Right lobe of liver (tissue), 6 donors: ENCODE measurements around the gene PTGDR2. TPM values are rescaled to one million over a fixed set of nuclear protein-coding genes. Genes with fewer than 3 reads are reported as not detected.

Source experiments
- ATAC-seq, 4 donors: fragments of 200-7000 bp; cut with Tn5 transposase; one replicate each; pipeline ENCODE4 v1.9.1; 2020; ENCODE audit warnings: mild to moderate bottlenecking in 4 of 4, moderate library complexity in 4 of 4
- DNase-seq, 3 donors: peaks; one replicate each; pipeline ENCODE4 v3.0.0-alpha.2; 2020
- H3K27ac ChIP-seq, 3 donors: fragments of 200-600 bp; one replicate each; pipeline ENCODE4 v1.8.0; 2022
- H3K27me3 ChIP-seq, 2 donors: fragments of 200-600 bp; one replicate each; pipeline ENCODE4 v1.8.0; 2022
- H3K36me3 ChIP-seq, 4 donors: fragments of 200-600 bp; sonication (generic) in 1 of 4; one replicate each; pipeline versions ENCODE4 v1.5.1 to v1.8.0; 2017 to 2022; ENCODE audit warnings: control low read depth in 1 of 4
- H3K4me1 ChIP-seq, 4 donors: fragments of 200-600 bp; sonication (generic) in 1 of 4; one replicate each; pipeline versions ENCODE4 v1.5.1 to v1.8.0; 2017 to 2022; ENCODE audit warnings: control low read depth in 1 of 4
- H3K4me3 ChIP-seq, 3 donors: fragments of 200-600 bp; one replicate each; pipeline ENCODE4 v1.8.0; 2022
- H3K9me3 ChIP-seq, 4 donors: fragments of 200-600 bp; sonication (generic) in 1 of 4; one replicate each; pipeline versions ENCODE4 v1.5.1 to v1.8.0; 2017 to 2022; ENCODE audit warnings: control low read depth in 1 of 4
- CTCF ChIP-seq, 4 donors: fragments of 200-600 bp in 3 of 4; fragments of 450-650 bp in 1 of 4; IDR thresholded peaks; one replicate each; pipeline versions ENCODE4 v1.5.1 to v1.8.0; 2016 to 2022; ENCODE audit warnings: antibody characterized with exemption in 4 of 4, mild to moderate bottlenecking in 2 of 4
- POLR2A ChIP-seq: fragments of 450-650 bp; IDR thresholded peaks from one replicate; pipeline ENCODE4 v1.6.1; 2017; ENCODE audit warnings: antibody characterized with exemption, mild to moderate bottlenecking
- WGBS: methylation state at CpG from one replicate; pipeline ENCODE4 v1.1.6; 2018; ENCODE audit warnings: low coverage, low lambda C conversion rate; ENCODE audit not compliant: insufficient coverage; ENCODE audit errors: missing lambda C conversion rate; 5-methylcytosine and 5-hydroxymethylcytosine counted together
- intact Hi-C, 2 donors: fragments of 100-400 bp; cut with DNase I; formaldehyde crosslinking; loops; one replicate each; pipeline versions ENCODE4 v1.11.2 to v1.14.1; 2022
- total RNA-seq, 6 experiments: library from RNA; depleted of rRNA in 2 of 6; stranded (reverse); fragments of >200 nt in 2 of 6; fragmentation: NEBNext Ultra II Directional in 3 of 6; extraction: Animal tissue kit (Norgen Biotek cat#: 25700) in 3 of 6; gene quantifications; one replicate each; pipeline versions ENCODE4 v1.1.0 to v1.2.4, GENCODE V29; 2016 to 2023
- donor health status: DM: no; HTN: yes; CAD: no.
- donor health status: DM: no; HTN: no; CAD: no.
- donor health status: DM: no; HTN: no; CAD: no.
- donor health status: DM: no; HTN: yes; CAD: no.
- donor health status: DM: no; HTN: yes; CAD: no.

PTGDR2 gene
- total RNA-seq, 6 experiments from 2014 or later: 0.07 to 0.18 (median 0.12) TPM; not detected in 1

GRCh38 chr11:60840470-60841430 lies 15.0 kb downstream of the PTGDR2 start:
- peaks cover 0 to 18% (median 7%) of the 10 kb centered on the region in 4 donors for H3K4me1 ChIP-seq
- peak overlapping the region in 1 of 3 donors; percentile 40 for H3K27ac ChIP-seq
- ATAC-seq: no peak
- no peak for TF ChIP-seq POLR2A
- no peak for TF ChIP-seq CTCF (IDR thresholded peaks at IDR 0.05)
- 83% methylated on average over 7 of the region's 14 CpGs for WGBS
- H3K36me3 ChIP-seq: no peaks in the 10 kb centered on the region
- no peaks in the 10 kb centered on the region for H3K9me3 ChIP-seq
- DNase-seq: no peak
- H3K27me3 ChIP-seq: no peaks in the 10 kb centered on the region
- intact Hi-C loops: no loop called here
- H3K4me3 ChIP-seq: no peak overlapping the region

GRCh38 chr11:60838132-60838531 lies 17.6 kb downstream of the PTGDR2 start:
- no peaks in the 10 kb centered on the region for H3K9me3 ChIP-seq
- DNase-seq (no peak), ATAC-seq (no peak)
- H3K27me3 ChIP-seq: no peaks in the 10 kb centered on the region
- no peak overlapping the region for H3K4me3 ChIP-seq
- 80% methylated on average over 1 of the region's 7 CpGs for WGBS
- peaks cover 0 to 10% (median 2%) of the 10 kb centered on the region in 4 donors for H3K4me1 ChIP-seq
- H3K36me3 ChIP-seq: no peaks in the 10 kb centered on the region
- TF ChIP-seq CTCF (IDR thresholded peaks at IDR 0.05) (no peak), POLR2A (no peak)
- intact Hi-C loops: no loop called here
- H3K27ac ChIP-seq: no peak overlapping the region

GRCh38 chr11:60836866-60837515 lies 18.8 kb downstream of the PTGDR2 start:
- no peaks in the 10 kb centered on the region for H3K9me3 ChIP-seq
- no peak for TF ChIP-seq POLR2A
- no peak for TF ChIP-seq CTCF (IDR thresholded peaks at IDR 0.05)
- ATAC-seq (no peak), DNase-seq (no peak)
- H3K36me3 ChIP-seq: no peaks in the 10 kb centered on the region
- no peaks in the 10 kb centered on the region for H3K27me3 ChIP-seq
- no peak overlapping the region for H3K27ac ChIP-seq
- H3K4me3 ChIP-seq: no peak overlapping the region
- 64% methylated on average over 8 of the region's 9 CpGs for WGBS
- peaks cover 0 to 4% (median 0%) of the 10 kb centered on the region in 4 donors for H3K4me1 ChIP-seq
- intact Hi-C loops: no loop called here

GRCh38 chr11:60835534-60835846 lies 20.3 kb downstream of the PTGDR2 start:
- Histone ChIP-seq H3K9me3 (no peaks in the 10 kb centered on the region), H3K36me3 (no peaks in the 10 kb centered on the region), H3K27me3 (no peaks in the 10 kb centered on the region), H3K4me3 (no peak overlapping the region), H3K27ac (no peak overlapping the region), H3K4me1 (no peaks in the 10 kb centered on the region)
- ATAC-seq (peak; percentile 5 to 48 (median 36)), DNase-seq (no peak)
- intact Hi-C loops: no loop called here
- TF ChIP-seq POLR2A (no peak), CTCF (IDR thresholded peaks at IDR 0.05) (no peak)
- WGBS: 43% methylated on average over 1 of the region's 3 CpGs
